B cell (primary cell): ENCODE measurements around the gene ZNF831. TPM values are rescaled to one million over a fixed set of nuclear protein-coding genes. Genes with fewer than 3 reads are reported as not detected.

Source experiments
- ATAC-seq: fragments of 200-7000 bp; cut with Tn5 transposase; one replicate; pipeline ENCODE4 v1.10.0; 2021; ENCODE audit warnings: low read depth, mild to moderate bottlenecking, moderate number of reproducible peaks, moderate library complexity
- CTCF ChIA-PET: fragments of 350-600 bp; sonication (Branson Sonifier 250); formaldehyde crosslinking; loops from one replicate; lab custom pipeline; 2021; ENCODE audit warnings: antibody characterized with exemption, inconsistent platforms; lab: Charles Lee
- POLR2A ChIA-PET: fragments of 350-600 bp; sonication (Branson Sonifier 250); formaldehyde crosslinking; loops from one replicate; lab custom pipeline; 2021; ENCODE audit warnings: antibody characterized with exemption; lab: Charles Lee
- DNase-seq: peaks from one replicate; pipeline ENCODE4 v3.0.0; 2013
- H2AFZ ChIP-seq: 2 replicates; pipeline ENCODE4 v1.6.1; 2012; ENCODE audit warnings: mild to moderate bottlenecking, low read depth, low read length; ENCODE audit not compliant: insufficient read depth, poor library complexity, severe bottlenecking
- H3K27ac ChIP-seq, 2 donors: 1 replicate in 1 of 2; 2 replicates in 1 of 2; pipeline ENCODE4 v1.5.1; 2012 to 2013; ENCODE audit warnings: low read length in 2 of 2, mild to moderate bottlenecking in 2 of 2, moderate library complexity in 1 of 2
- H3K27me3 ChIP-seq, 4 experiments: fragments of 200-600 bp in 1 of 4; sonication (generic) in 1 of 4; replicated peaks in 1 of 4; 1 replicate in 2 of 4; 2 replicates in 2 of 4; pipeline versions ENCODE4 v1.6.1 to v1.7.0; 2013 to 2016; ENCODE audit warnings: low read length in 3 of 4, mild to moderate bottlenecking in 2 of 4, mixed read lengths in 1 of 4, moderate library complexity in 1 of 4; ENCODE audit not compliant: insufficient read depth in 4 of 4, control insufficient read depth in 3 of 4; ENCODE audit errors: control extremely low read depth in 1 of 4
- H3K36me3 ChIP-seq, 2 experiments: replicated peaks in 1 of 2; 1 replicate in 1 of 2; 2 replicates in 1 of 2; pipeline versions ENCODE4 v1.6.1 to v1.7.1; 2013; ENCODE audit warnings: low read length in 1 of 2; ENCODE audit not compliant: insufficient read depth in 2 of 2, control insufficient read depth in 1 of 2; ENCODE audit errors: control extremely low read depth in 1 of 2, extremely low read depth in 1 of 2
- H3K4me1 ChIP-seq, 2 donors: fragments of 200-600 bp in 1 of 2; sonication (generic) in 1 of 2; 1 replicate in 1 of 2; 2 replicates in 1 of 2; pipeline versions ENCODE4 v1.5.1 to v1.6.1; 2013 to 2017; ENCODE audit warnings: low read length in 2 of 2; ENCODE audit not compliant: control insufficient read depth in 2 of 2, insufficient read depth in 2 of 2
- H3K4me2 ChIP-seq: replicated peaks from 2 replicates; pipeline ENCODE3; 2012; ENCODE audit warnings: mild to moderate bottlenecking, low read depth, low read length; ENCODE audit not compliant: poor library complexity, severe bottlenecking
- H3K4me3 ChIP-seq, 5 experiments: fragments of 200-600 bp in 1 of 5; sonication (generic) in 1 of 5; 1 replicate in 3 of 5; 2 replicates in 2 of 5; pipeline versions ENCODE4 v1.5.1 to v1.7.0; 2011 to 2016; ENCODE audit warnings: low read length in 4 of 5, mild to moderate bottlenecking in 4 of 5, low read depth in 2 of 5, control low read depth in 1 of 5, moderate library complexity in 1 of 5; ENCODE audit not compliant: insufficient read depth in 1 of 5; ENCODE audit errors: control extremely low read depth in 1 of 5, extremely low read depth in 1 of 5
- H3K79me2 ChIP-seq: fragments of 200-600 bp; sonication (generic); one replicate; pipeline ENCODE4 v1.6.0; 2016; ENCODE audit warnings: low read length; ENCODE audit not compliant: control insufficient read depth, insufficient read depth
- H3K9ac ChIP-seq: fragments of 200-600 bp; sonication (generic); 2 replicates; pipeline ENCODE4 v1.6.1; 2017; ENCODE audit warnings: mild to moderate bottlenecking, low read length, moderate library complexity
- H3K9me3 ChIP-seq, 3 donors: one replicate each; pipeline versions ENCODE4 v1.6.1 to v1.7.1; 2013; ENCODE audit warnings: low read length in 2 of 3; ENCODE audit not compliant: control insufficient read depth in 2 of 3, insufficient read depth in 1 of 3; ENCODE audit errors: control extremely low read depth in 1 of 3
- H4K20me1 ChIP-seq: 2 replicates; pipeline ENCODE4 v1.6.0; 2012; ENCODE audit warnings: mild to moderate bottlenecking, low read length; ENCODE audit not compliant: insufficient read depth, control insufficient read depth, poor library complexity, severe bottlenecking
- H3K27ac Mint-ChIP-seq: one replicate; pipeline ENCODE4 v1.8.0; 2021; ENCODE audit warnings: mixed read lengths
- H3K27me3 Mint-ChIP-seq: one replicate; pipeline ENCODE4 v1.8.0; 2021; ENCODE audit warnings: mixed read lengths
- H3K4me1 Mint-ChIP-seq: one replicate; pipeline ENCODE4 v1.8.0; 2021; ENCODE audit warnings: mixed read lengths
- H3K4me3 Mint-ChIP-seq: one replicate; pipeline ENCODE4 v1.8.0; 2021; ENCODE audit warnings: mixed read lengths
- H3K9me3 Mint-ChIP-seq: one replicate; pipeline ENCODE4 v1.8.0; 2022; ENCODE audit warnings: mixed read lengths; ENCODE audit not compliant: insufficient read depth
- CTCF ChIP-seq: fragments of 200-600 bp; IDR thresholded peaks from one replicate; pipeline ENCODE4 v1.8.0; 2022; ENCODE audit warnings: antibody characterized with exemption, mild to moderate bottlenecking
- EZH2 ChIP-seq: IDR thresholded peaks from 2 replicates; pipeline ENCODE4 v1.6.1; 2012; ENCODE audit warnings: borderline replicate concordance, low read depth, mild to moderate bottlenecking, moderate library complexity, low read length; ENCODE audit not compliant: insufficient read depth, poor library complexity, severe bottlenecking
- WGBS: methylation state at CpG from one replicate; pipeline ENCODE4 v1.1.5; 2013; ENCODE audit warnings: missing lambda C conversion rate; ENCODE audit not compliant: insufficient coverage; 5-methylcytosine and 5-hydroxymethylcytosine counted together
- intact Hi-C: fragments of 100-400 bp; cut with micrococcal nuclease; formaldehyde crosslinking; loops from one replicate; pipeline ENCODE4 v1.10.0; 2022
- polyA plus RNA-seq: library from polyadenylated mRNA; depleted of rRNA; stranded (reverse); fragments of >200 nt; gene quantifications from 2 replicates; pipeline ENCODE4 v1.2.3, GENCODE V29; 2012
- total RNA-seq, 2 donors: library from RNA; stranded (reverse); fragments of 120-200 nt in 1 of 2; gene quantifications; 1 replicate in 1 of 2; 2 replicates in 1 of 2; pipeline versions ENCODE4 v1.2.3 to v1.2.4, GENCODE V29; 2013 to 2022

Gene ZNF831
- total and polyA plus RNA-seq, 2 donors (not counting 1 experiment from before 2014, with no cell fraction given), result 1.7 to 14.1 TPM

GRCh38 chr20:59258221-59258621 lies 94.6 kb downstream of the ZNF831 start:
- Mint-ChIP-seq H3K9me3 (no peaks in the 10 kb centered on the region), H3K27me3 (peaks cover 9% of the 10 kb centered on the region), H3K27ac (no peak overlapping the region), H3K4me1 (peaks cover 23% of the 10 kb centered on the region), H3K4me3 (no peak overlapping the region)
- CTCF ChIA-PET, result no interaction called here
- no peak overlapping the region for H3K4me3 ChIP-seq
- no peak overlapping the region for H3K4me2 ChIP-seq
- H3K4me1 ChIP-seq, result peaks cover 15 to 19% of the 10 kb centered on the region in 2 donors
- peaks cover 0 to 12% of the 10 kb centered on the region in 2 experiments for H3K36me3 ChIP-seq
- no peak overlapping the region for H3K9ac ChIP-seq
- no peaks in the 10 kb centered on the region for H4K20me1 ChIP-seq
- intact Hi-C loops, result no loop called here
- H3K9me3 ChIP-seq, result no peaks in the 10 kb centered on the region
- ATAC-seq (no peak), DNase-seq (no peak)
- H3K27ac ChIP-seq, result no peak overlapping the region
- peaks cover 0 to 3% (median 0%) of the 10 kb centered on the region in 4 experiments for H3K27me3 ChIP-seq
- POLR2A ChIA-PET, result no interaction called here
- 0% methylated on average over 1 of the region's 2 CpGs for WGBS
- TF ChIP-seq EZH2 (no peak), CTCF (no peak)
- H3K79me2 ChIP-seq, result no peaks in the 10 kb centered on the region
- H2AFZ ChIP-seq, result no peak overlapping the region

- Histone ChIP-seq H3K4me1 (peaks cover 9 to 10% of the 10 kb centered on the region in 2 donors), H3K9ac (no peak overlapping the region), H3K36me3 (peaks cover 0 to 4% of the 10 kb centered on the region in 2 experiments), H3K9me3 (no peaks in the 10 kb centered on the region), H2AFZ (no peak overlapping the region), H3K27me3 (peaks cover 0 to 11% (median 1%) of the 10 kb centered on the region in 4 experiments), H3K27ac (no peak overlapping the region), H3K4me2 (no peak overlapping the region), H3K4me3 (no peak overlapping the region), H4K20me1 (no peaks in the 10 kb centered on the region), H3K79me2 (no peaks in the 10 kb centered on the region)
- TF ChIP-seq CTCF (no peak), EZH2 (no peak)
- no peak overlapping the region for H3K27ac Mint-ChIP-seq
- intact Hi-C loops, result no loop called here
- peaks cover 20% of the 10 kb centered on the region for H3K27me3 Mint-ChIP-seq
- 100% methylated on average over 1 of the region's 2 CpGs for WGBS
- CTCF ChIA-PET, result no interaction called here
- H3K9me3 Mint-ChIP-seq, result no peaks in the 10 kb centered on the region
- DNase-seq (no peak), ATAC-seq (no peak)
- no peak overlapping the region for H3K4me3 Mint-ChIP-seq
- H3K4me1 Mint-ChIP-seq, result peaks cover 14% of the 10 kb centered on the region
- POLR2A ChIA-PET, result no interaction called here
Measured at GRCh38 chr20:59259946-59260345, 96.3 kb downstream of the ZNF831 start.
